OCI-M2 (cell line): Measurements from ENCODE around the gene CERS3.

Experiments used
- DNase-seq: peaks from one replicate; lab custom pipeline; 2025; ENCODE audit not compliant: unreplicated experiment; lab: John Stamatoyannopoulos, UW

Gene CERS3

GRCh38 chr15:100531204-100531603 is 2.5 kb upstream of the CERS3 start:
- DNase-seq = no peak

GRCh38 chr15:100529556-100529955 is 806 bp upstream of the CERS3 start:
- DNase-seq = no peak

GRCh38 chr15:100526027-100526481 is 2.7 kb downstream of the CERS3 start:
- no peak for DNase-seq

DNA sequence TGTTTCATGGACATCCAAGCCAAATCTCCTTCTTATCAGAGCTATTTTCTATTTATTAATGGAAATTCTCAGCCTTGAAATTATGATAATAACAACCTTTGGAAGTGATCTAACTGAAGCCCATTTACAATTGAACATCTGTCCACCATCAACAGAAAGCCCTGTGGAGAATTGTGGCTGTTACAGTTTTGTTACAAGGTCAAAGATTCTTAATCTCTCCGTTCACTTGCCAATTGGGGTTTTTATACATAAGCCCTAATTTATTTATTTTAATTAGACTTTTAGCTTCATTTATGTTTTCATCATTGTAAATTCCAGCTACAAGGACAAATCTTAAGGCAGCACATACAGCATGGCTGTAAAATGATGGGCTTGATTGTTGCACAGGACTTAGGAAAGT is 3.3 kb downstream of the CERS3 start:
- DNase-seq = no peak

DNA sequence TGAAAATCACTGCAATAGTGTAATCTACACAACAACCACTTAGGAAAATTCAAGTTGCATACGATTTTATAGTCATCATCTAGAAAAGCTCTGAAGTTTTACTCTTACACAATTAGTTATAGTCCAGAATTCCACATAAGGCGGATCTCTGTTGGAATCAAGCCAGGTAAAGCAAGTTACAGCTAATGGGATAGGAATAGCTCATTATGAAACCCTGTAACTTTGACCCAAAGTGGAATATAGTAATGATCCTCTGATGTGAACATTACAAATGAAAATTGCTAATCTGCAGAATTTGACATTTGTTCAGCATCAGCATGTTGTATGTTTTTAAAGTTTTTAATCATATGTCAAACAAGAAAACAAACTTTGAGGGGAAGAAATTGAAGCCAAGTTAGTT is 4.4 kb downstream of the CERS3 start:
- no peak for DNase-seq

GRCh38 chr15:100521907-100522306 is 6.8 kb downstream of the CERS3 start:
- DNase-seq = no peak

GRCh38 chr15:100520132-100520921 is 8.4 kb downstream of the CERS3 start:
- DNase-seq = no peak

DNA sequence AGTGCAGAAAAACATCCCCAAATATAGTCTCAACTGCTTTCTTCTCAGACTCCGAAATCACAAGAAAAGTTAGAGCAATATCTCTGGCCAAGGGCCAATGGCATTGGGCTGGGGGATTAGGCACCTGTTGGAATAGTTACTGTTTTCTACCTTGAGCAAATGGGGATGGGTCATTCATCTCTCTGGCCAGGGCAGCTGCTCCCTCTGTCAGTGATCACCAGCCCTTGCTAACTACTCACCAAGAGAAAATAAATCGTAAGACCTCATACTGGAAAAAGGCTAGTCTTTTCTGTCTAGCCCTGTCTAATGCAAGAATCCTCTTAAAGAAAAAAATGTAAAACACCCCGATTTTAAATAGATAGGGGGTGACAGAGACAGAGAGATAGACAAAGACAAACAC is 10.9 kb downstream of the CERS3 start:
- DNase-seq = no peak

DNA sequence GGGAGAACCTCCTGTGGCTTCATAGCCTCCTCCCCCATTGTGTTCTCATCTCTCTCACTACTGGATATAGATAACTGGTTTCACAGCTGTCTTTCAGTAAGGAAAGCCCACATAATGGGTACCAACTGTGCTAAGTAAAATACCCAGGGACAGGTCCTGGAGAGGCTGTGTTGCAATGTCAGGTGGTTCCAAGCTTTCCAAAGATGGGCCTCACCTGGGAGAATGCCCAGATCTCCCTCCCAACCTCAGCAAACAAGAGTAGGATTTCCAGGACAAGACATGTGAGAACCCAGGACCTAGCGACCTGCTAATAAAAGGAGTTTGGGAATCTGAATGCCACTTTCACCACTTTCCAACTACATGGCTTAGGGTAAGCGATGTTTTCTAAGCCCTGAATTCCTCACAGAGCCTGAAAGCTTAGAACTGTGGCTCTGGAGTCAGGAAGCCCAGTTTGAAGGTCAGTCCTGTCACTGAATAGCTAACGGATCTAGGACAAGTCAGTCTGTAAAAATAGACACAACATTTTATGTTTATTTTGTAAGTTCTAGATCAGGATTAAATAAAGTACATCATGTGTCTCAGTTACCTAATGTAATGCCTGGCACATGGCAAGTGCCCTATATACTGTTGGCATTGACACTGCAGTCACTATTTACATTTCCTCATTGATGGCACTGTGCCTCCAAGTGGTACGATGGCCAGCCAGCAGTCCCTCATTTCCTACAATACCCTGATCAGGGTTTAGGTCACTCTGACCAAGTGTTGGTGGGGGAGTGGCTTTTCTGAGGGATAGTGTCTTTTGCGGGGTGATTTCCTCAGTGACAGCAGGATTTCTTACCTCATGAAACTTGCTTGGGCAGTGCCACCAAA is 11.9 kb downstream of the CERS3 start:
- no peak for DNase-seq

DNA sequence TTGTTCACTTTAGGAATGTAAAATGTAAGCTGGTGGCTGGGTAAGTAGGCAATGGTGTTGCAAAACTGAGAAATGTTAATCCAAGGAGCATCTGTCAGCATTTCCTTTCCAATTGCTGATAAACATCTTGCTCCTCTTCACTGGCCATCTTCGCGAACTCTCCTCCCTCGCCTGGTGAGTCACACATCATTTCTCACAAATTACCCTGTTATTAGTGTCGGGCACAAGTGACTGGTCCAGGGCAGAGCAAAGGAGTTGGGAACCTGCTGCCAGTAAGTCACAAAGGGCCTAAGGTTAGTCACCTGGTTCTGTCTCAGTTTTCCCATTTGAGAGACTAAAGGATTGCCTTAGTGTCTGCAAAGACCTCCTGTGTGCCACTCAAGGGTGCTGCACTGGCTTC is 13.0 kb downstream of the CERS3 start:
- DNase-seq = no peak

DNA sequence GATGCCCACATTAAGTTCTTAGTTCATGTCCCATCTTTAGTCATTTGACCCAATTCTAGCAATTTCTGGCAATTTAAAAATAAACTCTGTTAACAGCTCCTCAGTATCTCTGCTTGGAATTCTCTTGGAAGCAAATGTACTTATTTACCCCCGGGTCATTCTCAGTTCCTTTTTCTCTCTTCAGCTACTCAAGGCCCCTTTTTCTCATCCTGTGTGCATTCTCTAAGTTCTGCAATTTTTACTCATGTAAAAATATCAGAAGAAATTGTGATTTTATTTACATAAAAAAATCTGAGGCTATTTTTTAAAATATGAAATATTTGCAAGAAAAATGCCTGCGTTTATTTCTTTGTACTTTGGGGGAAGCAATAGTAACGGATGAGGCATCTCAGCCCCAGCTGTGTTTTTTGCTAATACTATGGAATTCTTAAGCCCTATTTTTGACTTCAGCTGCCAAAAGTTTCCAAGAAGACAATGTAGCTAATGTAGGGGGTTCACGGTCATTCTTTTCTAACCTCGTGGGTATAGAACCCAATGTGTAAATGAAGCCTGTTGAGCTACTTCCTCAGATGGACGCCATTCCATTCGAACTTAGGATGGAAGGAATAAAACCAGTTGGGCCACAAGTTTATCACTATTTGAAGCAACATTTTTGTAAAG is 20.0 kb downstream of the CERS3 start:
- DNase-seq = no peak

DNA sequence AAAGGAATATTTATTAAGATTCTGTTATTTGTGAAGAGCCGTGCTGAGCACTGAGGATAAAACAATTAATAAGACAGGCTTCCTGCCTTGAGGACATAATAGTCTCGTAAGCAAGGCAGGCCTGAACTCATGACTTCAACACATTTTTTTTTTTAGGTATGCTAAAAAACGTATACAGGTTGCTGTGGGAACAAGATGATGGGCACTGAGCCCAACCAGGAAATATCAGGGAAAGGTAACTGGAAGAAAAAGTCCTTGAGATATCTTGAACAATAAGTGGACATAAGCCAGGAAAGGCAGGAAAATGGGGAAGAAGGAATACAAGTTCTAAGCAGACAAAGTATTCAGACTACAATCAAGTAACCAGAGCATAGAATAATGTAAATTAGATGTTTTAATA is 26.1 kb downstream of the CERS3 start:
- no peak for DNase-seq

- DNase-seq = no peak
Measured at GRCh38 chr15:100501117-100501516, 27.6 kb downstream of the CERS3 start.

DNA sequence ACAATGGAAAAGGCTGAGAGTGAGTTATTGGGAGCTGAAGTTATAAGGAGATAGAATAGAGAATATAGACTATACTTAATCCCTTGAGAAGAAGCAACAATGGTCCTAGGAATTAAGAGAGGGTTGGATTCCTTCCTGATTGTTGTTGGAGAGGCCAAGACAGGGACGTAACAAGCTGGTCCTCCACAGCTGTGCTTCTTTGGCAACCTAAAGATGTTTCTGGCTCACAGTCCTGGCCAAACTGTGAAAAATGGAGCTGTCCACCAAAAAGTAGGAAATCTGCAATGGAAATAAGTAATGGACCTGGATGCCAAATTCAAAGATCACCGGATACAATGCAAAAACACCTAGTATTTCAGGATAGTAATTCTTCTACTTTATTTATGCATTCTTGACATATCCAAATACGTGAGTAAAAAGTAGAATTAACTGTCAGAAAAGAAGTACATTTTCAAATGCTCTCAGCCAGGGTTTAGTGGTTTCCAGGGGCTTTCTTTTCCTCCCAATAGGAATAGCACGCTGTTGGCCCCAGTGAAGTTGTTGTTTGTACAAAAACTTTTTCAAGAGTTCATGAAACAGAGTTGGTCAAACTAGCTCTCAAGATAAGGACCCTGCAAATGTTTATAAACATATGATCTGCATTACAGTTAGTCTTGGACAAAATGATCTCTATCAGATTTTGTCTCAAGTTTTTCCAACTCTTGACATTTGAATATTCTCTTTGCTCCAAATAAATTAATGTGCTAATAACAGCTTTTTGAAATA is 28.3 kb downstream of the CERS3 start:
- DNase-seq = no peak

DNA sequence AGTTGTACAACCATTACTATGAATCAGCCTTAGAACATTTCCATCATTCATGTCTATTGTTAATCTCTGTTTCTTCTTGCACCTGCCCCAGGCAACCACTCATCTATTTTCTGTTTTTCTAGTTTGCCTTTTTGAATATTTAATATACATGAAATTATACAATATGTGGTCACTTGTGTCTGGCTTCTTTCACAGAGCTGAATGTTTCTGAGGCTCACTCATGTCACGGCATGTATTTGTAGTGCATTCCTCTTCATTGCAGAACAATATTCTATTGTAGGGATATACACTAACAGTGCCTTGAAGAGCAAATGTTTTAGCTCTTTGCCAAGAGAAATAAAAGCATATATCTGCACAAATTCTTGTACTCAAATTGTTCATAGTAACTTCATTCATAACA is 32.9 kb downstream of the CERS3 start:
- no peak for DNase-seq

DNA sequence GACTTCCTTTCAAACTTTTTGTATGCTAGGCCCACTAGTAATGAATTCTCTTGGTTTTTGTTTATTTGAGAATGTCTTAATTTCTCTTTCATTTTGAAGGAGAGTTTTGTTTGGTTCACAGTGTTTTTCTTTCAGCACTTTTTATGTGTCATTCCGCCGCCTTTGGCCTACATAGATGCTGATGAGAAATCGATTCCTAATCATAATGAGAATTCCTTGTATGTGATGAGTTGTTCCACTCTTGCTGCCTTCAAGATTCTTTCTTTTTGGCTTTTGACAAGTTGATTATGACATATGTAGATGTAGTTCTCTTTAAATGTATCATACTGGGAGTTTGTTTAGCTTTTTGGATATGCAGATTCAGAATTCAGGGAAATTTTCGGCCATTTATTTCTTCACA is 35.5 kb downstream of the CERS3 start:
- no peak for DNase-seq

GRCh38 chr15:100484443-100484842 is 44.3 kb downstream of the CERS3 start:
- DNase-seq = no peak

DNA sequence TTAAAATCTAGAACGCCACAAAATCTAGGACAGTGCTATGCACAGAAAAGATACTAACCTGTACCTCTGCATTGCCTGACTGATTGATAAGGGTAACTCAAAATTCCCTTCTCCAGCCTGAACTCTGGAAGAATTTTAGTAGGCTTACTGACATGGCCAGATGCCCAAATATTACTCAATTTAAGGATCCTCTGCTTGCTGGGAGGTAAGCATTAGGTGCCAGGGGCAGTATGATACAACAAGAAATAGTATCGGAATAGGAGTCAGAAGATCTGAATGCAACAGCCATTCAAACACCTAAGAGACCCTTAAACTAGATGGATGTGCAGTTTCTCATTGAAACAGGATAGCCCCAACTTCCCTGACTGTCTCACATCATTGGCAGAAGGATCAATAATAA is 45.4 kb downstream of the CERS3 start:
- no peak for DNase-seq

GRCh38 chr15:100476805-100477204 is 51.9 kb downstream of the CERS3 start:
- DNase-seq = no peak

DNA sequence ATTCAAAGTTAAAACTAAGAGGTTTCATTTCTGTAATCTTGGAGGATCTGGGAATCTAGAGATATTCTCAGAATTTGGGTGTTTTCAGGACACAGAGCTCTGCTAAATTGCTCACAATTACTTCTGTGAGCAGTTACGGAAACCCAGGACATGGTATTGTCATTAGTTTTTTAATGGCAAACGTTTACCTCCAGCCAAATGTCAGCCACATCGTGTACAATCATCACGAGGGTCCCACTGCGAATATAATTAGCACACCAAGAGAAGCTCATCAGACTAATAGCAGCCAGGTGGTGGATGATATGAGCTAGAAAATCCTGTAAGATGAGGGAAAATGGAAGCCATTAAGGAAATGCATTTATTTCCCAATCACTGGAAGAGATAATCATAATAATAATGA is 56.0 kb downstream of the CERS3 start:
- no peak for DNase-seq

GRCh38 chr15:100471933-100472332 is 56.8 kb downstream of the CERS3 start:
- no peak for DNase-seq
